ENCODE measurements around the gene CADM4.

DNA sequence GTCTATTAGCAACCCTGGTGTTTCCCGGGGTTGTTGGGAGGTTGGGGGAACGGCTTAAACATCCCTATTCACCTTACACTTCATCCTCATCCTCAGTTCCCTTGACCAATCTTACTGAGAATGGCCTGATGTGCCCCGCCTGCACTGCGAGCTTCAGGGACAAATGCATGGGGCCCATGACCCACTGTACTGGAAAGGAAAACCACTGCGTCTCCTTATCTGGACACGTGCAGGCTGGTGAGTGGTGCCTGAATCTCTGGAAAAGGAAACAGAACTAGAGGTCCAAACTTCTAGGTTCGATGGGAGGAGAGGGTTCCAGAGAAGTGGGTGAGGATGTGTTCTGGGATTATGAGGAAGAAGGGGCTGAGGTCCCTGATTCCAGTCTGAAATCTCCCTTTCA, 58.2 kb downstream of the CADM4 start:
- TF ChIP-seq POLR2A (IDR thresholded peaks at IDR 0.05; ENCODE audit: low read depth) = no peak
- TF ChIP-seq, protein P1, sequence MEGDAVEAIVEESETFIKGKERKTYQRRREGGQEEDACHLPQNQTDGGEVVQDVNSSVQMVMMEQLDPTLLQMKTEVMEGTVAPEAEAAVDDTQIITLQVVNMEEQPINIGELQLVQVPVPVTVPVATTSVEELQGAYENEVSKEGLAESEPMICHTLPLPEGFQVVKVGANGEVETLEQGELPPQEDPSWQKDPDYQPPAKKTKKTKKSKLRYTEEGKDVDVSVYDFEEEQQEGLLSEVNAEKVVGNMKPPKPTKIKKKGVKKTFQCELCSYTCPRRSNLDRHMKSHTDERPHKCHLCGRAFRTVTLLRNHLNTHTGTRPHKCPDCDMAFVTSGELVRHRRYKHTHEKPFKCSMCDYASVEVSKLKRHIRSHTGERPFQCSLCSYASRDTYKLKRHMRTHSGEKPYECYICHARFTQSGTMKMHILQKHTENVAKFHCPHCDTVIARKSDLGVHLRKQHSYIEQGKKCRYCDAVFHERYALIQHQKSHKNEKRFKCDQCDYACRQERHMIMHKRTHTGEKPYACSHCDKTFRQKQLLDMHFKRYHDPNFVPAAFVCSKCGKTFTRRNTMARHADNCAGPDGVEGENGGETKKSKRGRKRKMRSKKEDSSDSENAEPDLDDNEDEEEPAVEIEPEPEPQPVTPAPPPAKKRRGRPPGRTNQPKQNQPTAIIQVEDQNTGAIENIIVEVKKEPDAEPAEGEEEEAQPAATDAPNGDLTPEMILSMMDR (IDR thresholded peaks at IDR 0.05) = no peak

Data from esophagus muscularis mucosa (tissue), 3 donors.